HEK293 (cell line): ENCODE measurements around the gene FCN1.
A peak's percentile ranks its signal among the peaks of the same experiment; 100 is the strongest.
"Not testable (repeated sequence)": the region's sequence is repeated elsewhere in the genome, so short reads cannot be mapped to it uniquely, and the experiment has no call there.

ENCODE experiments used
- CTCF ChIA-PET: fragments of 350-600 bp; formaldehyde crosslinking; extraction: SDS; loops from one replicate; lab custom pipeline; 2021; ENCODE audit warnings: antibody characterized with exemption; lab: Yijun Ruan, JAX
- POLR2A ChIA-PET: fragments of 300-600 bp; formaldehyde crosslinking; extraction: SDS; loops from one replicate; lab custom pipeline; 2020; ENCODE audit warnings: antibody characterized with exemption, inconsistent platforms; lab: Yijun Ruan, JAX
- H3K27ac ChIP-seq: fragments of 200-500 bp; sonication (Bioruptor generic); 2 replicates; pipeline ENCODE4 v1.5.1; 2014; ENCODE audit warnings: low read depth, low read length, control low read depth, inconsistent platforms; ENCODE audit errors: extremely low read depth
- H3K36me3 ChIP-seq, 2 experiments: fragments of 200-500 bp in 1 of 2; sonication (Bioruptor generic) in 1 of 2; 1 replicate in 1 of 2; 2 replicates in 1 of 2; pipeline ENCODE4 v1.5.1; 2014 to 2017; ENCODE audit warnings: inconsistent platforms in 2 of 2, low read length in 2 of 2; ENCODE audit not compliant: control insufficient read depth in 2 of 2, insufficient read depth in 1 of 2
- H3K4me1 ChIP-seq: fragments of 200-500 bp; sonication (Bioruptor generic); 2 replicates; pipeline ENCODE4 v1.5.1; 2014; ENCODE audit warnings: mild to moderate bottlenecking, low read length, inconsistent platforms; ENCODE audit not compliant: control insufficient read depth, insufficient read depth
- H3K4me3 ChIP-seq: 2 replicates; pipeline ENCODE4 v1.5.1; 2011; ENCODE audit warnings: low read depth, mild to moderate bottlenecking, control low read depth, low read length, moderate library complexity
- H3K9me3 ChIP-seq: fragments of 200-500 bp; sonication (Bioruptor generic); 2 replicates; pipeline ENCODE4 v1.5.1; 2014; ENCODE audit warnings: low read depth, low read length, inconsistent platforms; ENCODE audit not compliant: control insufficient read depth, insufficient read depth
- BCL11A ChIP-seq: fragments of 450-650 bp; formaldehyde crosslinking; IDR thresholded peaks from 2 replicates; pipeline ENCODE4 v1.5.1; 2016; ENCODE audit warnings: low read depth, missing biosample characterization, missing genetic modification characterization
- GLIS1 ChIP-seq: fragments of 450-650 bp; formaldehyde crosslinking; IDR thresholded peaks from 2 replicates; pipeline ENCODE4 v1.5.1; 2016; ENCODE audit warnings: missing biosample characterization, missing genetic modification characterization
- KLF16 ChIP-seq: fragments of 450-650 bp; formaldehyde crosslinking; IDR thresholded peaks from 2 replicates; pipeline ENCODE4 v1.5.1; 2017; ENCODE audit warnings: missing biosample characterization, missing genetic modification characterization
- MEIS1 ChIP-seq: sonication (generic); formaldehyde crosslinking; IDR thresholded peaks from 2 replicates; pipeline ENCODE4 v1.8.1; 2022; ENCODE audit warnings: missing genetic modification reagents, mild to moderate bottlenecking, borderline replicate concordance
- OSR2 ChIP-seq: fragments of 450-650 bp; formaldehyde crosslinking; IDR thresholded peaks from 2 replicates; pipeline ENCODE4 v1.5.1; 2016; ENCODE audit warnings: missing biosample characterization, missing genetic modification characterization
- ZNF146 ChIP-seq: fragments of 450-650 bp; formaldehyde crosslinking; IDR thresholded peaks from 2 replicates; pipeline ENCODE4 v1.5.1; 2016; ENCODE audit warnings: missing biosample characterization, missing genetic modification characterization
- ZNF184 ChIP-seq: fragments of 450-650 bp; IDR thresholded peaks from 2 replicates; pipeline ENCODE4 v1.5.1; 2018; ENCODE audit warnings: missing biosample characterization, mild to moderate bottlenecking, missing genetic modification characterization
- ZNF19 ChIP-seq: fragments of 450-650 bp; formaldehyde crosslinking; IDR thresholded peaks from 2 replicates; pipeline ENCODE4; 2016; ENCODE audit warnings: missing biosample characterization, missing genetic modification characterization, low read depth
- ZNF274 ChIP-seq, 2 experiments: fragments of 200-500 bp in 1 of 2; fragments of 450-650 bp in 1 of 2; sonication (Bioruptor generic) in 1 of 2; formaldehyde crosslinking in 1 of 2; IDR thresholded peaks; 2 replicates each; pipeline versions ENCODE4 v1.5.1 to v1.6.1; 2014 to 2016; ENCODE audit warnings: borderline replicate concordance in 1 of 2, inconsistent platforms in 1 of 2, low read length in 1 of 2, missing biosample characterization in 1 of 2, missing genetic modification characterization in 1 of 2
- ZNF292 ChIP-seq: fragments of 450-650 bp; formaldehyde crosslinking; IDR thresholded peaks from 2 replicates; pipeline ENCODE4 v1.5.1; 2016; ENCODE audit warnings: low read depth, missing biosample characterization, missing genetic modification characterization, borderline replicate concordance
- ZNF416 ChIP-seq: fragments of 450-650 bp; formaldehyde crosslinking; IDR thresholded peaks from 2 replicates; pipeline ENCODE4 v1.5.1; 2016; ENCODE audit warnings: missing biosample characterization, missing genetic modification characterization
- ZNF549 ChIP-seq: fragments of 450-650 bp; IDR thresholded peaks from 2 replicates; pipeline ENCODE4 v1.5.1; 2018; ENCODE audit warnings: missing biosample characterization, missing genetic modification characterization, mild to moderate bottlenecking, inconsistent platforms, moderate library complexity
- ZNF561 ChIP-seq: fragments of 450-650 bp; IDR thresholded peaks from 2 replicates; pipeline ENCODE4 v1.5.1; 2018; ENCODE audit warnings: missing biosample characterization, missing genetic modification characterization, borderline replicate concordance
- ZNF600 ChIP-seq: fragments of 450-650 bp; formaldehyde crosslinking; IDR thresholded peaks from 2 replicates; pipeline ENCODE4 v1.5.1; 2016; ENCODE audit warnings: missing biosample characterization, missing genetic modification characterization
- ZNF654 ChIP-seq: fragments of 450-650 bp; formaldehyde crosslinking; IDR thresholded peaks from 2 replicates; pipeline ENCODE4 v1.5.1; 2016; ENCODE audit warnings: low read depth, missing biosample characterization, missing genetic modification characterization
- ZNF701 ChIP-seq: fragments of 450-650 bp; formaldehyde crosslinking; IDR thresholded peaks from 2 replicates; pipeline ENCODE4 v1.5.1; 2016; ENCODE audit warnings: missing biosample characterization, missing genetic modification characterization
- TF ChIP-seq, protein P1 (sequence below): fragments of 450-650 bp; formaldehyde crosslinking; IDR thresholded peaks from 2 replicates; pipeline ENCODE4 v1.5.1; 2016; ENCODE audit warnings: missing biosample characterization, missing genetic modification characterization
- TF ChIP-seq, protein P2 (sequence below): fragments of 450-650 bp; formaldehyde crosslinking; IDR thresholded peaks from 2 replicates; pipeline ENCODE4 v1.5.1; 2016; ENCODE audit warnings: missing biosample characterization, missing genetic modification characterization
- TF ChIP-seq, protein P3 (sequence below): fragments of 450-650 bp; formaldehyde crosslinking; IDR thresholded peaks from 2 replicates; pipeline ENCODE4 v1.5.1; 2016; ENCODE audit warnings: missing biosample characterization, missing genetic modification characterization, borderline replicate concordance
- TF ChIP-seq, protein P4 (sequence below): fragments of 450-650 bp; IDR thresholded peaks from 2 replicates; pipeline ENCODE4 v1.5.1; 2018; ENCODE audit warnings: missing biosample characterization, missing genetic modification characterization

The FCN1 gene

DNA sequence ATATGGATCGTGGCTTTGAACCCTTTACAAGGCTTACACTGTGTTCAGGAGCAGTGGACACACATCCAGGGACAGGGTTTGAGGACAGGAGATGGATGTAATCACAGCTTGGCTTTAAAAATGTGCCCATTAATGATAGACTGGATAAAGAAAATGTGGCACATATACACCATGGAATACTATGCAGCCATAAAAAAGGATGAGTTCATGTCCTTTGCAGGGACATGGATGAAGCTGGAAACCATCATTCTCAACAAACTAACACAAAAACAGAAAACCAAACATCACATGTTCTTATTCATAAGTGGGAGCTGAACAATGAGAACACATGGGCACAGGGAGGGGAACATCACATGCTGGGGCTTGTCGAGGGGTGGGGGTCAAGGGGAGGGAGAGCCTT lies 60.3 kb downstream of the FCN1 start:
- CTCF ChIA-PET, H3K4me3 ChIP-seq, H3K9me3 ChIP-seq, H3K27ac ChIP-seq, H3K4me1 ChIP-seq: not testable (repeated sequence)
- TF ChIP-seq, protein P1, sequence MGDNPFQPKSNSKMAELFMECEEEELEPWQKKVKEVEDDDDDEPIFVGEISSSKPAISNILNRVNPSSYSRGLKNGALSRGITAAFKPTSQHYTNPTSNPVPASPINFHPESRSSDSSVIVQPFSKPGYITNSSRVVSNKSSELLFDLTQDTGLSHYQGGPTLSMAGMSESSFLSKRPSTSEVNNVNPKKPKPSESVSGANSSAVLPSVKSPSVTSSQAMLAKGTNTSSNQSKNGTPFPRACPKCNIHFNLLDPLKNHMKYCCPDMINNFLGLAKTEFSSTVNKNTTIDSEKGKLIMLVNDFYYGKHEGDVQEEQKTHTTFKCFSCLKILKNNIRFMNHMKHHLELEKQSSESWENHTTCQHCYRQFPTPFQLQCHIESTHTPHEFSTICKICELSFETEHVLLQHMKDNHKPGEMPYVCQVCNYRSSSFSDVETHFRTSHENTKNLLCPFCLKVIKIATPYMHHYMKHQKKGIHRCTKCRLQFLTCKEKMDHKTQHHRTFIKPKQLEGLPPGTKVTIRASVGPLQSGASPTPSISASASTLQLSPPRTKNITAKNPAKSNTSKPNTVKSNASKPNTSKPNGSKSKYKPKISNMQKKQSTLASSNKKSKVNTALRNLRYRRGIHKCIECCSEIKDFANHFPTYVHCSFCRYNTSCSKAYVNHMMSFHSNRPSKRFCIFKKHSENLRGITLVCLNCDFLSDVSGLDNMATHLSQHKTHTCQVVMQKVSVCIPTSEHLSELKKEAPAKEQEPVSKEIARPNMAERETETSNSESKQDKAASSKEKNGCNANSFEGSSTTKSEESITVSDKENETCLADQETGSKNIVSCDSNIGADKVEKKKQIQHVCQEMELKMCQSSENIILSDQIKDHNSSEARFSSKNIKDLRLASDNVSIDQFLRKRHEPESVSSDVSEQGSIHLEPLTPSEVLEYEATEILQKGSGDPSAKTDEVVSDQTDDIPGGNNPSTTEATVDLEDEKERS (tag by site-specific recombination) = peak; percentile 66; the same call in 1 of the 2 replicates
- peak; percentile 98 for TF ChIP-seq ZNF146 (tag by site-specific recombination)
- TF ChIP-seq, all 188 proteins: peak for 2; not testable (repeated sequence) for 186
- H3K36me3 ChIP-seq, POLR2A ChIA-PET: not testable (repeated sequence)

DNA sequence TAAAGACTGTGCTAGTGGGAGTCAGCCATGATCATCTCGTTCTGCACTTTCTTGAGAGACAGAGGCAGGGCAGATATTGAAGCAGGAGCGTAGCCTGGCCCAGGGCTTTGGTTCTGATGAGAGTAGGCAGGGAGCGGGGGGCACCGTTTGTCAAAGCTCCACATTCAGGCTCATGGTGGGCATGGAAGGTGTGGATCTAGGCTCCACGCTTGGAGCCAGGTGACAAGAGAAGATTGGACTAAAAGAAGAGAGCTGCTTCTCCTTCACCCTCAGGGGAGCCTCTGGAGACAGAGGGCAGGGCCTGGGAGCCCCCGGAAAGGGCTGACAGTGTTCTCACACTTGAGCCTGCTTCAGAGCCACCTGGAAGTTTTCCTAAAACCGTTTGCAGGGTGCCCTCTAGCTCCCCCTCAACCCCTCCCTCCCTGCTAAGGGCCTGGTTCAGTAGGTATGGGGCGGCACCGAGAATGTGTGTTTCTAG lies 61.8 kb downstream of the FCN1 start:
- CTCF ChIA-PET = interaction anchor here (0.6 kb wide), 1 partner anchor 216 kb away, joined by 3 read pairs; no protein-coding TSS in a partner anchor
- Histone ChIP-seq H3K4me3 (no peak overlapping the region), H3K9me3 (no peaks in the 10 kb centered on the region), H3K36me3 (no peaks in the 10 kb centered on the region), H3K4me1 (no peaks in the 10 kb centered on the region), H3K27ac (no peak overlapping the region)
- POLR2A ChIA-PET = no interaction called here
- no peak for TF ChIP-seq ZNF654 (tag by site-specific recombination)
- TF ChIP-seq OSR2 (tag by site-specific recombination) = no peak
- TF ChIP-seq, protein P2, sequence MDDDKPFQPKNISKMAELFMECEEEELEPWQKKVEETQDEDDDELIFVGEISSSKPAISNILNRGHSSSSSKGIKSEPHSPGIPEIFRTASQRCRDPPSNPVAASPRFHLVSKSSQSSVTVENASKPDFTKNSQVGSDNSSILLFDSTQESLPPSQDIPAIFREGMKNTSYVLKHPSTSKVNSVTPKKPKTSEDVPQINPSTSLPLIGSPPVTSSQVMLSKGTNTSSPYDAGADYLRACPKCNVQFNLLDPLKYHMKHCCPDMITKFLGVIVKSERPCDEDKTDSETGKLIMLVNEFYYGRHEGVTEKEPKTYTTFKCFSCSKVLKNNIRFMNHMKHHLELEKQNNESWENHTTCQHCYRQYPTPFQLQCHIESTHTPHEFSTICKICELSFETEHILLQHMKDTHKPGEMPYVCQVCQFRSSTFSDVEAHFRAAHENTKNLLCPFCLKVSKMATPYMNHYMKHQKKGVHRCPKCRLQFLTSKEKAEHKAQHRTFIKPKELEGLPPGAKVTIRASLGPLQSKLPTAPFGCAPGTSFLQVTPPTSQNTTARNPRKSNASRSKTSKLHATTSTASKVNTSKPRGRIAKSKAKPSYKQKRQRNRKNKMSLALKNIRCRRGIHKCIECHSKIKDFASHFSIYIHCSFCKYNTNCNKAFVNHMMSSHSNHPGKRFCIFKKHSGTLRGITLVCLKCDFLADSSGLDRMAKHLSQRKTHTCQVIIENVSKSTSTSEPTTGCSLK = no peak
- TF ChIP-seq, protein P3, sequence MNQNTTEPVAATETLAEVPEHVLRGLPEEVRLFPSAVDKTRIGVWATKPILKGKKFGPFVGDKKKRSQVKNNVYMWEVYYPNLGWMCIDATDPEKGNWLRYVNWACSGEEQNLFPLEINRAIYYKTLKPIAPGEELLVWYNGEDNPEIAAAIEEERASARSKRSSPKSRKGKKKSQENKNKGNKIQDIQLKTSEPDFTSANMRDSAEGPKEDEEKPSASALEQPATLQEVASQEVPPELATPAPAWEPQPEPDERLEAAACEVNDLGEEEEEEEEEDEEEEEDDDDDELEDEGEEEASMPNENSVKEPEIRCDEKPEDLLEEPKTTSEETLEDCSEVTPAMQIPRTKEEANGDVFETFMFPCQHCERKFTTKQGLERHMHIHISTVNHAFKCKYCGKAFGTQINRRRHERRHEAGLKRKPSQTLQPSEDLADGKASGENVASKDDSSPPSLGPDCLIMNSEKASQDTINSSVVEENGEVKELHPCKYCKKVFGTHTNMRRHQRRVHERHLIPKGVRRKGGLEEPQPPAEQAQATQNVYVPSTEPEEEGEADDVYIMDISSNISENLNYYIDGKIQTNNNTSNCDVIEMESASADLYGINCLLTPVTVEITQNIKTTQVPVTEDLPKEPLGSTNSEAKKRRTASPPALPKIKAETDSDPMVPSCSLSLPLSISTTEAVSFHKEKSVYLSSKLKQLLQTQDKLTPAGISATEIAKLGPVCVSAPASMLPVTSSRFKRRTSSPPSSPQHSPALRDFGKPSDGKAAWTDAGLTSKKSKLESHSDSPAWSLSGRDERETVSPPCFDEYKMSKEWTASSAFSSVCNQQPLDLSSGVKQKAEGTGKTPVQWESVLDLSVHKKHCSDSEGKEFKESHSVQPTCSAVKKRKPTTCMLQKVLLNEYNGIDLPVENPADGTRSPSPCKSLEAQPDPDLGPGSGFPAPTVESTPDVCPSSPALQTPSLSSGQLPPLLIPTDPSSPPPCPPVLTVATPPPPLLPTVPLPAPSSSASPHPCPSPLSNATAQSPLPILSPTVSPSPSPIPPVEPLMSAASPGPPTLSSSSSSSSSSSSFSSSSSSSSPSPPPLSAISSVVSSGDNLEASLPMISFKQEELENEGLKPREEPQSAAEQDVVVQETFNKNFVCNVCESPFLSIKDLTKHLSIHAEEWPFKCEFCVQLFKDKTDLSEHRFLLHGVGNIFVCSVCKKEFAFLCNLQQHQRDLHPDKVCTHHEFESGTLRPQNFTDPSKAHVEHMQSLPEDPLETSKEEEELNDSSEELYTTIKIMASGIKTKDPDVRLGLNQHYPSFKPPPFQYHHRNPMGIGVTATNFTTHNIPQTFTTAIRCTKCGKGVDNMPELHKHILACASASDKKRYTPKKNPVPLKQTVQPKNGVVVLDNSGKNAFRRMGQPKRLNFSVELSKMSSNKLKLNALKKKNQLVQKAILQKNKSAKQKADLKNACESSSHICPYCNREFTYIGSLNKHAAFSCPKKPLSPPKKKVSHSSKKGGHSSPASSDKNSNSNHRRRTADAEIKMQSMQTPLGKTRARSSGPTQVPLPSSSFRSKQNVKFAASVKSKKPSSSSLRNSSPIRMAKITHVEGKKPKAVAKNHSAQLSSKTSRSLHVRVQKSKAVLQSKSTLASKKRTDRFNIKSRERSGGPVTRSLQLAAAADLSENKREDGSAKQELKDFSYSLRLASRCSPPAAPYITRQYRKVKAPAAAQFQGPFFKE = no peak
- no peak for TF ChIP-seq ZNF549 (tag by site-specific recombination)
- no peak for TF ChIP-seq ZNF416 (tag by site-specific recombination)
- TF ChIP-seq MEIS1 (CRISPR knock-in tag) = no peak
- TF ChIP-seq ZNF19 (tag by site-specific recombination) = no peak
- TF ChIP-seq ZNF600 (tag by site-specific recombination) = no peak
- TF ChIP-seq KLF16 (tag by site-specific recombination) = no peak
- no peak for TF ChIP-seq BCL11A (tag by site-specific recombination)
- no peak for TF ChIP-seq ZNF274 (IDR thresholded peaks at IDR 0.05; ENCODE audit: low read length)
- TF ChIP-seq ZNF274 (tag by site-specific recombination; IDR thresholded peaks at IDR 0.05; ENCODE audit: borderline replicate concordance) = no peak
- TF ChIP-seq ZNF292 (tag by site-specific recombination) = no peak
- no peak for TF ChIP-seq ZNF184 (tag by site-specific recombination)
- TF ChIP-seq ZNF561 = no peak
- no peak for TF ChIP-seq GLIS1
- TF ChIP-seq, protein P4, sequence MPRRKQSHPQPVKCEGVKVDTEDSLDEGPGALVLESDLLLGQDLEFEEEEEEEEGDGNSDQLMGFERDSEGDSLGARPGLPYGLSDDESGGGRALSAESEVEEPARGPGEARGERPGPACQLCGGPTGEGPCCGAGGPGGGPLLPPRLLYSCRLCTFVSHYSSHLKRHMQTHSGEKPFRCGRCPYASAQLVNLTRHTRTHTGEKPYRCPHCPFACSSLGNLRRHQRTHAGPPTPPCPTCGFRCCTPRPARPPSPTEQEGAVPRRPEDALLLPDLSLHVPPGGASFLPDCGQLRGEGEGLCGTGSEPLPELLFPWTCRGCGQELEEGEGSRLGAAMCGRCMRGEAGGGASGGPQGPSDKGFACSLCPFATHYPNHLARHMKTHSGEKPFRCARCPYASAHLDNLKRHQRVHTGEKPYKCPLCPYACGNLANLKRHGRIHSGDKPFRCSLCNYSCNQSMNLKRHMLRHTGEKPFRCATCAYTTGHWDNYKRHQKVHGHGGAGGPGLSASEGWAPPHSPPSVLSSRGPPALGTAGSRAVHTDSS (tag by site-specific recombination) = no peak
- no peak for TF ChIP-seq ZNF701 (tag by site-specific recombination)
